B cell (primary cell): ENCODE measurements around the gene TFAP2C. TPM values are rescaled to one million over a fixed set of nuclear protein-coding genes. Genes with fewer than 3 reads are reported as not detected.

Experiments used
- ATAC-seq: fragments of 200-7000 bp; cut with Tn5 transposase; one replicate; pipeline ENCODE4 v1.10.0; 2021; ENCODE audit warnings: low read depth, mild to moderate bottlenecking, moderate number of reproducible peaks, moderate library complexity
- CTCF ChIA-PET: fragments of 350-600 bp; sonication (Branson Sonifier 250); formaldehyde crosslinking; loops from one replicate; lab custom pipeline; 2021; ENCODE audit warnings: antibody characterized with exemption, inconsistent platforms; lab: Charles Lee
- POLR2A ChIA-PET: fragments of 350-600 bp; sonication (Branson Sonifier 250); formaldehyde crosslinking; loops from one replicate; lab custom pipeline; 2021; ENCODE audit warnings: antibody characterized with exemption; lab: Charles Lee
- DNase-seq: peaks from one replicate; pipeline ENCODE4 v3.0.0; 2013
- H2AFZ ChIP-seq: 2 replicates; pipeline ENCODE4 v1.6.1; 2012; ENCODE audit warnings: mild to moderate bottlenecking, low read depth, low read length; ENCODE audit not compliant: insufficient read depth, poor library complexity, severe bottlenecking
- H3K27ac ChIP-seq, 2 donors: 1 replicate in 1 of 2; 2 replicates in 1 of 2; pipeline ENCODE4 v1.5.1; 2012 to 2013; ENCODE audit warnings: low read length in 2 of 2, mild to moderate bottlenecking in 2 of 2, moderate library complexity in 1 of 2
- H3K27me3 ChIP-seq, 4 experiments: fragments of 200-600 bp in 1 of 4; sonication (generic) in 1 of 4; replicated peaks in 1 of 4; 1 replicate in 2 of 4; 2 replicates in 2 of 4; pipeline versions ENCODE4 v1.6.1 to v1.7.0; 2013 to 2016; ENCODE audit warnings: low read length in 3 of 4, mild to moderate bottlenecking in 2 of 4, mixed read lengths in 1 of 4, moderate library complexity in 1 of 4; ENCODE audit not compliant: insufficient read depth in 4 of 4, control insufficient read depth in 3 of 4; ENCODE audit errors: control extremely low read depth in 1 of 4
- H3K36me3 ChIP-seq, 2 experiments: replicated peaks in 1 of 2; 1 replicate in 1 of 2; 2 replicates in 1 of 2; pipeline versions ENCODE4 v1.6.1 to v1.7.1; 2013; ENCODE audit warnings: low read length in 1 of 2; ENCODE audit not compliant: insufficient read depth in 2 of 2, control insufficient read depth in 1 of 2; ENCODE audit errors: control extremely low read depth in 1 of 2, extremely low read depth in 1 of 2
- H3K4me1 ChIP-seq, 2 donors: fragments of 200-600 bp in 1 of 2; sonication (generic) in 1 of 2; 1 replicate in 1 of 2; 2 replicates in 1 of 2; pipeline versions ENCODE4 v1.5.1 to v1.6.1; 2013 to 2017; ENCODE audit warnings: low read length in 2 of 2; ENCODE audit not compliant: control insufficient read depth in 2 of 2, insufficient read depth in 2 of 2
- H3K4me2 ChIP-seq: replicated peaks from 2 replicates; pipeline ENCODE3; 2012; ENCODE audit warnings: mild to moderate bottlenecking, low read depth, low read length; ENCODE audit not compliant: poor library complexity, severe bottlenecking
- H3K4me3 ChIP-seq, 5 experiments: fragments of 200-600 bp in 1 of 5; sonication (generic) in 1 of 5; 1 replicate in 3 of 5; 2 replicates in 2 of 5; pipeline versions ENCODE4 v1.5.1 to v1.7.0; 2011 to 2016; ENCODE audit warnings: low read length in 4 of 5, mild to moderate bottlenecking in 4 of 5, low read depth in 2 of 5, control low read depth in 1 of 5, moderate library complexity in 1 of 5; ENCODE audit not compliant: insufficient read depth in 1 of 5; ENCODE audit errors: control extremely low read depth in 1 of 5, extremely low read depth in 1 of 5
- H3K79me2 ChIP-seq: fragments of 200-600 bp; sonication (generic); one replicate; pipeline ENCODE4 v1.6.0; 2016; ENCODE audit warnings: low read length; ENCODE audit not compliant: control insufficient read depth, insufficient read depth
- H3K9ac ChIP-seq: fragments of 200-600 bp; sonication (generic); 2 replicates; pipeline ENCODE4 v1.6.1; 2017; ENCODE audit warnings: mild to moderate bottlenecking, low read length, moderate library complexity
- H3K9me3 ChIP-seq, 3 donors: one replicate each; pipeline versions ENCODE4 v1.6.1 to v1.7.1; 2013; ENCODE audit warnings: low read length in 2 of 3; ENCODE audit not compliant: control insufficient read depth in 2 of 3, insufficient read depth in 1 of 3; ENCODE audit errors: control extremely low read depth in 1 of 3
- H4K20me1 ChIP-seq: 2 replicates; pipeline ENCODE4 v1.6.0; 2012; ENCODE audit warnings: mild to moderate bottlenecking, low read length; ENCODE audit not compliant: insufficient read depth, control insufficient read depth, poor library complexity, severe bottlenecking
- H3K27ac Mint-ChIP-seq: one replicate; pipeline ENCODE4 v1.8.0; 2021; ENCODE audit warnings: mixed read lengths
- H3K27me3 Mint-ChIP-seq: one replicate; pipeline ENCODE4 v1.8.0; 2021; ENCODE audit warnings: mixed read lengths
- H3K4me1 Mint-ChIP-seq: one replicate; pipeline ENCODE4 v1.8.0; 2021; ENCODE audit warnings: mixed read lengths
- H3K4me3 Mint-ChIP-seq: one replicate; pipeline ENCODE4 v1.8.0; 2021; ENCODE audit warnings: mixed read lengths
- H3K9me3 Mint-ChIP-seq: one replicate; pipeline ENCODE4 v1.8.0; 2022; ENCODE audit warnings: mixed read lengths; ENCODE audit not compliant: insufficient read depth
- CTCF ChIP-seq: fragments of 200-600 bp; IDR thresholded peaks from one replicate; pipeline ENCODE4 v1.8.0; 2022; ENCODE audit warnings: antibody characterized with exemption, mild to moderate bottlenecking
- EZH2 ChIP-seq: IDR thresholded peaks from 2 replicates; pipeline ENCODE4 v1.6.1; 2012; ENCODE audit warnings: borderline replicate concordance, low read depth, mild to moderate bottlenecking, moderate library complexity, low read length; ENCODE audit not compliant: insufficient read depth, poor library complexity, severe bottlenecking
- WGBS: methylation state at CpG from one replicate; pipeline ENCODE4 v1.1.5; 2013; ENCODE audit warnings: missing lambda C conversion rate; ENCODE audit not compliant: insufficient coverage; 5-methylcytosine and 5-hydroxymethylcytosine counted together
- intact Hi-C: fragments of 100-400 bp; cut with micrococcal nuclease; formaldehyde crosslinking; loops from one replicate; pipeline ENCODE4 v1.10.0; 2022
- polyA plus RNA-seq: library from polyadenylated mRNA; depleted of rRNA; stranded (reverse); fragments of >200 nt; gene quantifications from 2 replicates; pipeline ENCODE4 v1.2.3, GENCODE V29; 2012
- total RNA-seq, 2 donors: library from RNA; stranded (reverse); fragments of 120-200 nt in 1 of 2; gene quantifications; 1 replicate in 1 of 2; 2 replicates in 1 of 2; pipeline versions ENCODE4 v1.2.3 to v1.2.4, GENCODE V29; 2013 to 2022

The TFAP2C gene
- total and polyA plus RNA-seq, 2 donors (not counting 1 experiment from before 2014, with no cell fraction given): not detected

- Mint-ChIP-seq H3K27me3 (peaks cover 37% of the 10 kb centered on the region), H3K9me3 (no peaks in the 10 kb centered on the region), H3K4me1 (peaks cover 9% of the 10 kb centered on the region), H3K27ac (no peak overlapping the region), H3K4me3 (no peak overlapping the region)
- Histone ChIP-seq H3K27me3 (peaks cover 0 to 59% (median 28%) of the 10 kb centered on the region in 4 experiments), H2AFZ (no peak overlapping the region), H3K36me3 (no peaks in the 10 kb centered on the region), H3K79me2 (no peaks in the 10 kb centered on the region), H3K4me3 (no peak overlapping the region), H3K4me1 (peaks cover 18 to 21% of the 10 kb centered on the region in 2 donors), H3K27ac (no peak overlapping the region), H3K9me3 (peaks cover 0 to 25% (median 0%) of the 10 kb centered on the region in 3 donors), H4K20me1 (no peaks in the 10 kb centered on the region), H3K9ac (no peak overlapping the region), H3K4me2 (no peak overlapping the region)
- intact Hi-C loops: no loop called here
- 7% methylated on average over 38 of the region's 54 CpGs for WGBS
- POLR2A ChIA-PET: no interaction called here
- TF ChIP-seq EZH2: no peak
- no peak for TF ChIP-seq CTCF
- ATAC-seq (no peak), DNase-seq (no peak)
- CTCF ChIA-PET: no interaction called here
Measured at GRCh38 chr20:56624786-56625681, 4.1 kb upstream of the TFAP2C start.

- H3K27me3 ChIP-seq: peaks cover 0 to 67% (median 29%) of the 10 kb centered on the region in 4 experiments
- 21% methylated on average over 20 of the region's 22 CpGs for WGBS
- H3K36me3 ChIP-seq: no peaks in the 10 kb centered on the region
- intact Hi-C loops: no loop called here
- H3K9ac ChIP-seq: no peak overlapping the region
- H3K27ac ChIP-seq: no peak overlapping the region
- Mint-ChIP-seq H3K27ac (no peak overlapping the region), H3K27me3 (peaks cover 34% of the 10 kb centered on the region), H3K9me3 (no peaks in the 10 kb centered on the region), H3K4me3 (no peak overlapping the region), H3K4me1 (peaks cover 9% of the 10 kb centered on the region)
- POLR2A ChIA-PET: no interaction called here
- peaks cover 0 to 30% (median 0%) of the 10 kb centered on the region in 3 donors for H3K9me3 ChIP-seq
- no peaks in the 10 kb centered on the region for H4K20me1 ChIP-seq
- DNase-seq (no peak), ATAC-seq (no peak)
- no peak overlapping the region for H3K4me3 ChIP-seq
- CTCF ChIA-PET: no interaction called here
- H2AFZ ChIP-seq: no peak overlapping the region
- H3K79me2 ChIP-seq: no peaks in the 10 kb centered on the region
- peaks cover 18 to 22% of the 10 kb centered on the region in 2 donors for H3K4me1 ChIP-seq
- no peak overlapping the region for H3K4me2 ChIP-seq
- no peak for TF ChIP-seq CTCF
- no peak for TF ChIP-seq EZH2
Measured at GRCh38 chr20:56625837-56626236, 3.3 kb upstream of the TFAP2C start.
